CD4-positive, alpha-beta memory T cell (primary cell): ENCODE measurements around the gene RCAN1. TPM values are rescaled to one million over a fixed set of nuclear protein-coding genes. Genes with fewer than 3 reads are reported as not detected.

Experiments
- CTCF ChIA-PET: fragments of 350-600 bp; sonication (Branson Sonifier 250); formaldehyde crosslinking; loops from one replicate; lab custom pipeline; 2021; ENCODE audit warnings: inconsistent platforms; ENCODE audit not compliant: partially characterized antibody; lab: Charles Lee
- POLR2A ChIA-PET: fragments of 350-600 bp; sonication (Branson Sonifier 250); formaldehyde crosslinking; loops from one replicate; lab custom pipeline; 2021; ENCODE audit not compliant: partially characterized antibody; lab: Charles Lee
- DNase-seq, 5 donors: peaks; one replicate each; pipeline versions ENCODE4 v3.0.0 to v3.0.0-alpha.2; 2020 to 2022; ENCODE audit warnings: mixed read lengths in 1 of 5
- H3K27ac ChIP-seq: one replicate; pipeline ENCODE4 v1.7.0; 2013; ENCODE audit warnings: low read depth, low read length
- H3K27me3 ChIP-seq: 2 replicates; pipeline ENCODE4 v1.7.0; 2013; ENCODE audit warnings: mild to moderate bottlenecking, low read length, moderate library complexity; ENCODE audit not compliant: insufficient read depth
- H3K36me3 ChIP-seq: 2 replicates; pipeline ENCODE4 v1.7.0; 2013; ENCODE audit warnings: mild to moderate bottlenecking, low read length, moderate library complexity; ENCODE audit not compliant: insufficient read depth
- H3K4me1 ChIP-seq: 2 replicates; pipeline ENCODE4 v1.7.0; 2013; ENCODE audit warnings: mild to moderate bottlenecking, low read length, moderate library complexity; ENCODE audit not compliant: insufficient read depth
- H3K4me3 ChIP-seq, 2 donors: one replicate each; pipeline ENCODE4 v1.7.0; 2013; ENCODE audit warnings: low read length in 2 of 2, mild to moderate bottlenecking in 1 of 2
- H3K9me3 ChIP-seq, 2 donors: one replicate each; pipeline ENCODE4 v1.7.0; 2013; ENCODE audit warnings: low read length in 2 of 2, control low read depth in 1 of 2; ENCODE audit not compliant: control insufficient read depth in 1 of 2
- H3K27ac Mint-ChIP-seq, 7 donors: one replicate each; pipeline ENCODE4 v1.8.0; 2020 to 2021; ENCODE audit warnings: mixed read lengths in 7 of 7, mild to moderate bottlenecking in 6 of 7, inconsistent platforms in 3 of 7, moderate library complexity in 3 of 7
- H3K27me3 Mint-ChIP-seq, 2 donors: one replicate each; pipeline ENCODE4 v1.8.0; 2020 to 2021; ENCODE audit warnings: mixed read lengths in 2 of 2
- H3K36me3 Mint-ChIP-seq, 2 donors: one replicate each; pipeline ENCODE4 v1.8.0; 2020 to 2021; ENCODE audit warnings: mixed read lengths in 2 of 2, inconsistent platforms in 1 of 2, mild to moderate bottlenecking in 1 of 2
- H3K4me1 Mint-ChIP-seq, 4 donors: one replicate each; pipeline ENCODE4 v1.8.0; 2020 to 2021; ENCODE audit warnings: mixed read lengths in 4 of 4, mild to moderate bottlenecking in 1 of 4
- H3K4me3 Mint-ChIP-seq, 8 donors: one replicate each; pipeline ENCODE4 v1.8.0; 2020 to 2021; ENCODE audit warnings: mixed read lengths in 8 of 8, mild to moderate bottlenecking in 7 of 8, moderate library complexity in 6 of 8, inconsistent platforms in 3 of 8
- H3K9me3 Mint-ChIP-seq, 8 donors: one replicate each; pipeline ENCODE4 v1.8.0; 2020 to 2021; ENCODE audit warnings: mixed read lengths in 8 of 8, mild to moderate bottlenecking in 5 of 8, inconsistent platforms in 3 of 8, moderate library complexity in 1 of 8
- intact Hi-C: fragments of 100-400 bp; cut with micrococcal nuclease; formaldehyde crosslinking; loops from one replicate; pipeline ENCODE4 v1.15.1; 2023
- polyA plus RNA-seq, 2 donors: library from polyadenylated mRNA; unstranded; fragments of 300-500 nt; fragmentation: Illumina TruSeq; gene quantifications; one replicate each; pipeline ENCODE4 v1.2.3, GENCODE V29; 2021
- total RNA-seq, 2 experiments: library from RNA; stranded (reverse); gene quantifications; one replicate each; pipeline ENCODE4 v1.2.3, GENCODE V29; 2021

The RCAN1 gene
- total and polyA plus RNA-seq, 4 experiments from 2014 or later, result 4.7 to 15.0 (median 9.2) TPM

- no peak for DNase-seq
- H3K4me1 ChIP-seq, result no peaks in the 10 kb centered on the region
- no peak overlapping the region for H3K27ac Mint-ChIP-seq
- H3K36me3 ChIP-seq, result no peaks in the 10 kb centered on the region
- no peaks in the 10 kb centered on the region for H3K27me3 Mint-ChIP-seq
- H3K4me1 Mint-ChIP-seq, result peaks cover 9 to 14% (median 13%) of the 10 kb centered on the region in 4 donors
- CTCF ChIA-PET, result interaction anchor here (1.4 kb wide), 1 partner anchor 8 kb away, joined by 3 read pairs; no protein-coding TSS in a partner anchor
- H3K36me3 Mint-ChIP-seq, result peaks cover 0 to 4% of the 10 kb centered on the region in 2 donors
- no peaks in the 10 kb centered on the region for H3K27me3 ChIP-seq
- no peaks in the 10 kb centered on the region for H3K9me3 ChIP-seq
- H3K4me3 Mint-ChIP-seq, result no peak overlapping the region
- H3K9me3 Mint-ChIP-seq, result no peaks in the 10 kb centered on the region
- POLR2A ChIA-PET, result no interaction called here
- no peak overlapping the region for H3K4me3 ChIP-seq
- intact Hi-C loops, result no loop called here
- H3K27ac ChIP-seq, result no peak overlapping the region
Observed at GRCh38 chr21:34593954-34594531, 20.9 kb downstream of the RCAN1 start.

- H3K27me3 Mint-ChIP-seq, result no peaks in the 10 kb centered on the region
- DNase-seq, result no peak
- H3K4me3 Mint-ChIP-seq, result no peak overlapping the region
- H3K4me1 Mint-ChIP-seq, result peaks cover 11 to 19% (median 13%) of the 10 kb centered on the region in 4 donors
- CTCF ChIA-PET, result interaction anchor here (1.4 kb wide), 1 partner anchor 9 kb away, joined by 3 read pairs; no protein-coding TSS in a partner anchor
- POLR2A ChIA-PET, result no interaction called here
- Histone ChIP-seq H3K27ac (no peak overlapping the region), H3K9me3 (no peaks in the 10 kb centered on the region), H3K4me1 (no peaks in the 10 kb centered on the region), H3K36me3 (no peaks in the 10 kb centered on the region), H3K4me3 (no peak overlapping the region), H3K27me3 (no peaks in the 10 kb centered on the region)
- peaks cover 0 to 4% (median 0%) of the 10 kb centered on the region in 8 donors for H3K9me3 Mint-ChIP-seq
- peaks cover 0 to 4% of the 10 kb centered on the region in 2 donors for H3K36me3 Mint-ChIP-seq
- intact Hi-C loops, result no loop called here
- no peak overlapping the region for H3K27ac Mint-ChIP-seq
Observed at GRCh38 chr21:34593423-34593822, 21.5 kb downstream of the RCAN1 start.

GRCh38 chr21:34592120-34592955, 22.6 kb downstream of the RCAN1 start:
- H3K9me3 ChIP-seq, result no peaks in the 10 kb centered on the region
- H3K4me3 ChIP-seq, result no peak overlapping the region
- Mint-ChIP-seq H3K9me3 (peaks cover 2 to 13% (median 8%) of the 10 kb centered on the region in 8 donors), H3K4me3 (no peak overlapping the region), H3K27ac (no peak overlapping the region), H3K27me3 (no peaks in the 10 kb centered on the region), H3K36me3 (peaks cover 4 to 15% of the 10 kb centered on the region in 2 donors), H3K4me1 (peaks cover 11 to 19% (median 13%) of the 10 kb centered on the region in 4 donors)
- CTCF ChIA-PET, result interaction anchor here (1.0 to 1.4 kb wide), 2 partner anchors 10 to 37 kb away, joined by 3 read pairs; no protein-coding TSS in a partner anchor
- H3K27ac ChIP-seq, result no peak overlapping the region
- intact Hi-C loops, result no loop called here
- no peak for DNase-seq
- POLR2A ChIA-PET, result no interaction called here
- H3K36me3 ChIP-seq, result no peaks in the 10 kb centered on the region
- no peaks in the 10 kb centered on the region for H3K27me3 ChIP-seq
- no peaks in the 10 kb centered on the region for H3K4me1 ChIP-seq

- Histone ChIP-seq H3K4me3 (no peak overlapping the region), H3K9me3 (no peaks in the 10 kb centered on the region), H3K27ac (no peak overlapping the region), H3K4me1 (no peaks in the 10 kb centered on the region), H3K27me3 (no peaks in the 10 kb centered on the region), H3K36me3 (no peaks in the 10 kb centered on the region)
- peaks cover 11 to 19% (median 13%) of the 10 kb centered on the region in 4 donors for H3K4me1 Mint-ChIP-seq
- peaks cover 9 to 23% of the 10 kb centered on the region in 2 donors for H3K36me3 Mint-ChIP-seq
- H3K4me3 Mint-ChIP-seq, result no peak overlapping the region
- H3K9me3 Mint-ChIP-seq, result peaks cover 2 to 28% (median 18%) of the 10 kb centered on the region in 8 donors
- intact Hi-C loops, result no loop called here
- POLR2A ChIA-PET, result no interaction called here
- CTCF ChIA-PET, result no interaction called here
- H3K27me3 Mint-ChIP-seq, result no peaks in the 10 kb centered on the region
- DNase-seq, result no peak
- no peak overlapping the region for H3K27ac Mint-ChIP-seq
Observed at GRCh38 chr21:34590520-34590919, 24.4 kb downstream of the RCAN1 start.

GRCh38 chr21:34589511-34590282, 25.2 kb downstream of the RCAN1 start:
- H3K4me3 Mint-ChIP-seq, result no peak overlapping the region
- no peaks in the 10 kb centered on the region for H3K27me3 Mint-ChIP-seq
- ChIA-PET POLR2A (interaction anchor here (0.6 kb wide), 1 partner anchor 405 kb away, joined by 3 read pairs; no protein-coding TSS in a partner anchor), CTCF (no interaction called here)
- Histone ChIP-seq H3K27me3 (no peaks in the 10 kb centered on the region), H3K4me1 (no peaks in the 10 kb centered on the region), H3K27ac (no peak overlapping the region), H3K4me3 (no peak overlapping the region), H3K9me3 (no peaks in the 10 kb centered on the region), H3K36me3 (no peaks in the 10 kb centered on the region)
- DNase-seq, result no peak
- intact Hi-C loops, result no loop called here
- peaks cover 2 to 29% (median 18%) of the 10 kb centered on the region in 8 donors for H3K9me3 Mint-ChIP-seq
- peaks cover 11 to 19% (median 13%) of the 10 kb centered on the region in 4 donors for H3K4me1 Mint-ChIP-seq
- peaks cover 9 to 23% of the 10 kb centered on the region in 2 donors for H3K36me3 Mint-ChIP-seq
- peak overlapping the region in 1 of 7 donors; percentile 72 for H3K27ac Mint-ChIP-seq

GRCh38 chr21:34583926-34584563, 30.9 kb downstream of the RCAN1 start:
- ChIA-PET CTCF (no interaction called here), POLR2A (no interaction called here)
- H3K4me1 ChIP-seq, result no peaks in the 10 kb centered on the region
- H3K27ac ChIP-seq, result no peak overlapping the region
- H3K9me3 ChIP-seq, result no peaks in the 10 kb centered on the region
- intact Hi-C loops, result no loop called here
- H3K27me3 ChIP-seq, result no peaks in the 10 kb centered on the region
- Mint-ChIP-seq H3K4me3 (no peak overlapping the region), H3K36me3 (peaks cover 9 to 26% of the 10 kb centered on the region in 2 donors), H3K4me1 (peaks cover 3 to 18% (median 9%) of the 10 kb centered on the region in 4 donors), H3K27me3 (no peaks in the 10 kb centered on the region), H3K27ac (no peak overlapping the region), H3K9me3 (peaks cover 2 to 29% (median 19%) of the 10 kb centered on the region in 8 donors)
- no peaks in the 10 kb centered on the region for H3K36me3 ChIP-seq
- H3K4me3 ChIP-seq, result no peak overlapping the region
- DNase-seq, result no peak
